Stimulated activated CD4-positive, alpha-beta T cell treated with anti-CD3 and anti-CD28 coated beads, Interleukin-4, amount 100 ng/mL, for 24 hours (primary cell): Measurements from ENCODE around the gene CPN1.

Source experiments
- DNase-seq: peaks from one replicate; pipeline ENCODE4 v3.0.0-alpha.2; 2020

CPN1 gene

DNA sequence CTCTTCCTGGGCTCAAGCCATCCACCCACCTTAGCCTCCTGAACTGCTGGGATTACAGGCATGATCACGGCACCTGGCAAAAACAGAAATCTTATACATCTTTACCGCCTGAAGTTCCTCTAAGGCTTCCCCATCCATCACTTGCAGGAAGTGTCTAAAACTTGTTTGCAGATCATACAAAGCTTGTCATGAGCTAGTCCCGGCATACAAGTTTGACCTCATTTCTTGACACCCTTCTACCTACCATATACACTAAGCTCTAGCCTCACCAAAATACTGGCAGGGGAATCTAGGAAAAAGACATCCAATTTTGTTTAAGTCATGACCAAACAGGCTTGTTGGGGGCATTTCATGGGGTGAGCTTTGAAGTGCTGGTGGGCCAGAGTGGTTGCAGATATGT, 86.4 kb downstream of the CPN1 start:
- DNase-seq = no peak

DNA sequence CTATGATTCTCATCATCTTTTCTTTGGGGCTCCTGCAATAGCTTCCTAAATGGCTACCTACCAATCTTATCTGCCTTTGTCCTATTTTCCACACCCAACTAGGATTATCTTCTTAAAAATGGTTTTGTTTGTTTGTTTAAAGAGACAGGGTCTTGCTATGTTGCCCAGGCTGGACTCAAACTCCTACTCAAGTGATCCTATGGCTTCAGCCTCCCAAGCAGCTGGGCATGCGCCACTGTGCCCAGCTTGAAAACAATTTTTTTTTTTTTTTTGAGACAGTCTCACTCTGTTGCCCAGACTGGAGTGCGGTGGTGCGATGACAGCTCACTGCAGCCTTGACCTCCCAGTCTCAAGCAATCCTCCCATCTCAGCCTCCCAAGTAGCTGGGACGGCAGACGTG, 86.9 kb downstream of the CPN1 start:
- no peak for DNase-seq

DNA sequence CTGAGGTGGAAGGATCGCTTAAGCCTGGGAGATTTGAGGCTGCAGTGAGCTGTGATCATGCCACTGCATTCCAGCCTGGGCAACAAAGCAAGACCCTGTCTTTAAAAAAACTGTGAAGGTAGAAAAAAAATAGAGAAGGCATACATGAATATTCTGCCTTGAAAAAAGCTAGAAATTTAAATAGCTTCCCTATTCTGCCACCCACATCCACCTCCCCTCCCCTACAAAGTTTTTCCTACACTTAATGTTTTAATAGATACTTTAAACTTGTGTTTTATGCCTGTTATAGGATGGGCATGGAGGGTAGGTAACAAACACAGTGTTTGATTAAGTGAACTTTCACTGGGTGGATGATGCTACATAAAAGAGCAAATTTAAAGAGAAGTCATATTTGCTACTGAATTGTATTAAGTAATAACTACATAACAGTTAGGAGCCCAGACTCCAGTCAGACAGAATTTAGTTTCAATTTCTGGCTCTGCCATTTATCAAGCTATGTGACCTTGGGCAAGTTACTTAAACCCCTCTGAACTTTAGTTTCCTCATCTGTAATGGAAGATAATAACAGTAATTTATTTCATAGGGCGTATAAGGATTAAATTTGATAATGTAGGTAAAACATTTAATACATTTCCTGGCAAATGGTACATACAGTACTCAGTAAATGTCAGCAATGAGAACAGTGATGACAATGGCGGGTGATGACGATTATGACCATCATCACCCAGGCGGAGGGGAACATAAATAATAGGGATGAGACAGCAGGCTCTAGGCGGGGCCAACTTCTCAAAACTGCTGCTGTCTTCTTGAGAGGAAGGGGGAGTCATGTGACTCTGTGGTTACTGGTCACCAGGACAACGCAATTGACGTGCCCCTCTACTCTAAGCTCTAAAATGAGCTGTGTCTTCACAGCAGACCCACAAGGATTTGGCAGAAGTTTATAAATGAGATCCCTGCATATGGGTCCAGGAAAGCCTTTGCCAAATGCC, 87.7 kb downstream of the CPN1 start:
- peak; percentile 47 for DNase-seq
